ENCODE data around the gene TEF. TPM values are rescaled to one million over a fixed set of nuclear protein-coding genes. Genes with fewer than 3 reads are reported as not detected.

TEF gene
- total and polyA plus RNA-seq, 7 donors, result 12.6 to 30.3 (median 21.3) TPM

DNA sequence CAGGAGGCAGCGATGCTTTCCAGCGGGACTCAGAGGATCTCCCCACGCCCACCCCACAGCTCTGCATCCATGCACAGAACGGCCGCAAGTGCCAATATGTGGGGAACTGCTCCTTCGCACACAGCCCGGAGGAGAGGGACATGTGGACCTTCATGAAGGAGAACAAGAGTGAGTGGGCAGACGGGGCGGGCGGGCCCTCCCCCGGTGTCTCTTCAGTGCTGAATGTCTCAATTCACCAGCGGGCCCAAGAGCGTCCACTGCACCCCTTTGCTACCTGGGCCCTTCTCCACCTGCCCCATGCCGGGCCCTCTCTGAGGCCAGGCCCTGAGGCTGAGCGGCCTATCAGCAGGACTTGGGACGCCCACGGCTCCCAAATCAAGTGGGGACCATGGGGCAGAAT, 25.8 kb upstream of the TEF start:
- H3K9me3 ChIP-seq, result no peaks in the 10 kb centered on the region
- H3K27ac ChIP-seq, result no peak overlapping the region
- TF ChIP-seq, protein P1, sequence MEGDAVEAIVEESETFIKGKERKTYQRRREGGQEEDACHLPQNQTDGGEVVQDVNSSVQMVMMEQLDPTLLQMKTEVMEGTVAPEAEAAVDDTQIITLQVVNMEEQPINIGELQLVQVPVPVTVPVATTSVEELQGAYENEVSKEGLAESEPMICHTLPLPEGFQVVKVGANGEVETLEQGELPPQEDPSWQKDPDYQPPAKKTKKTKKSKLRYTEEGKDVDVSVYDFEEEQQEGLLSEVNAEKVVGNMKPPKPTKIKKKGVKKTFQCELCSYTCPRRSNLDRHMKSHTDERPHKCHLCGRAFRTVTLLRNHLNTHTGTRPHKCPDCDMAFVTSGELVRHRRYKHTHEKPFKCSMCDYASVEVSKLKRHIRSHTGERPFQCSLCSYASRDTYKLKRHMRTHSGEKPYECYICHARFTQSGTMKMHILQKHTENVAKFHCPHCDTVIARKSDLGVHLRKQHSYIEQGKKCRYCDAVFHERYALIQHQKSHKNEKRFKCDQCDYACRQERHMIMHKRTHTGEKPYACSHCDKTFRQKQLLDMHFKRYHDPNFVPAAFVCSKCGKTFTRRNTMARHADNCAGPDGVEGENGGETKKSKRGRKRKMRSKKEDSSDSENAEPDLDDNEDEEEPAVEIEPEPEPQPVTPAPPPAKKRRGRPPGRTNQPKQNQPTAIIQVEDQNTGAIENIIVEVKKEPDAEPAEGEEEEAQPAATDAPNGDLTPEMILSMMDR (IDR thresholded peaks at IDR 0.05), result no peak
- TF ChIP-seq POLR2AphosphoS5 (IDR thresholded peaks at IDR 0.05) (no peak), POLR2A (IDR thresholded peaks at IDR 0.05) (no peak), EP300 (IDR thresholded peaks at IDR 0.05) (no peak)
- intact Hi-C loops (cut with DNase I), result no loop called here
- H3K4me1 ChIP-seq, result no peaks in the 10 kb centered on the region
- no peaks in the 10 kb centered on the region for H3K27me3 ChIP-seq
- H3K36me3 ChIP-seq, result peaks cover 17 to 77% (median 52%) of the 10 kb centered on the region in 4 donors
- H3K4me3 ChIP-seq, result no peak overlapping the region
- 96 to 98% methylated on average over 17 of the region's 17 CpGs for WGBS, 2 donors
- no peak for DNase-seq

DNA sequence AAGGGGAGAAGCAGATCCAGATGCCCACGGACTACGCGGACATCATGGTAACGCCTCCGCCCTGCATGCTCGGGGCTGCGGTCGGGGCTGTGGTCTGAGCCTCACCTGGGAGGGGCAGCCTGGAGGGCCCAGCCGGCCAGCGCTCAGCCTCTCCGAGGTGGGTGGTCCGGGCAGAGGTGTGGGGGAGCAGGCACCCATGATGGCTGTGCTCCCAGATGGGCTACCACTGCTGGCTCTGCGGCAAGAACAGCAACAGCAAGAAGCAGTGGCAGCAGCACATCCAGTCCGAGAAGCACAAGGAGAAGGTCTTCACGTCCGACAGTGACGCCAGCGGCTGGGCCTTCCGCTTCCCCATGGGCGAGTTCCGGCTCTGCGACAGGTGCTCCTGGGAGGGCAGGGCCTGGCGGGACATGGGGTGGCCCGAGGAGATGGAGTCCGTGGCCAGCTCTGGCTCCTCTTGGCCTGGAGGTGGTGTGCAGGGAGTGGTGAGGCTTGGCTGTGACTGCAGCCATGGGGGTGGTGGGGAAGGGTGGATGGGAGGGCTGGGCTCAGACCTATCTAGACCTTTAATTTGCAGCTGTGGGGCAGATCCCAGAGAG, 25.2 kb upstream of the TEF start:
- no peaks in the 10 kb centered on the region for H3K4me1 ChIP-seq
- intact Hi-C loops (cut with DNase I), result no loop called here
- WGBS, 2 donors, result 92 to 95% methylated on average over 25 of the region's 25 CpGs

DNA sequence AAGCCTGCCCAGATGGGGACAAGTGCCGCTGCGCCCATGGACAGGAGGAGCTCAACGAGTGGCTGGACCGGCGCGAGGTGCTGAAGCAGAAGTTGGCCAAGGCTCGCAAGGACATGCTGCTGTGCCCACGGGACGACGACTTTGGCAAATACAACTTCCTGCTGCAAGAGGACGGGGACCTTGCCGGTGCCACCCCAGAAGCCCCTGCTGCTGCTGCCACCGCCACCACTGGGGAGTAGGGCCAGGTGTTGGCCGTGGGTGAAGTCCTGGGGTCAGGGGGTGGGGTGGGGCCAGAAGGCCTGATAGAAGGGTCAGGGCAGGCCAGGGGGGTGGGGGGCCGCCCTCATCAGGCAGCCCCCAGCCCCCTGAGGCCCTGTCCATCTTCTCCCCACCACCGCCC, 24.6 kb upstream of the TEF start:
- H3K36me3 ChIP-seq, result peaks cover 6 to 64% (median 46%) of the 10 kb centered on the region in 4 donors
- no peak overlapping the region for H3K4me3 ChIP-seq
- 93 to 94% methylated on average over 16 of the region's 16 CpGs for WGBS, 2 donors
- no peak overlapping the region for H3K27ac ChIP-seq
- no peak for DNase-seq
- intact Hi-C loops (cut with DNase I), result no loop called here
- H3K27me3 ChIP-seq, result no peaks in the 10 kb centered on the region
- H3K9me3 ChIP-seq, result no peaks in the 10 kb centered on the region
- TF ChIP-seq EP300 (IDR thresholded peaks at IDR 0.05) (no peak), POLR2AphosphoS5 (IDR thresholded peaks at IDR 0.05) (no peak), POLR2A (IDR thresholded peaks at IDR 0.05) (no peak)
- TF ChIP-seq, protein P1 (IDR thresholded peaks at IDR 0.05), result no peak
- H3K4me1 ChIP-seq, result no peaks in the 10 kb centered on the region

More for the DNA sequence above, 25.2 kb upstream of the TEF start:
- no peak for DNase-seq
- H3K27me3 ChIP-seq, result no peaks in the 10 kb centered on the region
- peaks cover 11 to 71% (median 50%) of the 10 kb centered on the region in 4 donors for H3K36me3 ChIP-seq
- TF ChIP-seq POLR2AphosphoS5 (IDR thresholded peaks at IDR 0.05), result no peak
- TF ChIP-seq, protein P1 (IDR thresholded peaks at IDR 0.05), result no peak
- no peak for TF ChIP-seq POLR2A (IDR thresholded peaks at IDR 0.05)
- TF ChIP-seq EP300 (IDR thresholded peaks at IDR 0.05), result no peak
- no peak overlapping the region for H3K4me3 ChIP-seq
- no peak overlapping the region for H3K27ac ChIP-seq
- H3K9me3 ChIP-seq, result no peaks in the 10 kb centered on the region

DNA sequence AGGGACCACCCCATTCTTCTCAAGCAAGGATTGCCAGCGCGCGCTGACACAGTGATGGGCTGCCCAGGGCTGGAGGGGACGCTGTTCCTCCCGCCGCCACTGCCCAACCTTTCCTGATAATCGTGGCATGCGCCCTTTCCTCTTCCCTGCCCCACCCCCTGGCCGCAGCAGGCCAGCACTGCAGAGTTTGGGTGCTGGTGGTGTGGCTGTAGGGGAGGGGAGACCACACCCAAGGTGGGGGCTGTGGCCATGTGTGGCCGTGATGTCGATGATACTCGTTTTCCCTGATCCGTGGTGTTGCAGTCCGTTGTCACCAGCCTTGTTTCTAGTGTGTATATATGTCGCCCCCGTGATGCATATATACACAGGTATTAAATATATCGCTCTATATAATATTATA, 22.8 kb upstream of the TEF start:
- WGBS, 2 donors, result 85 to 91% methylated on average over 17 of the region's 17 CpGs
- intact Hi-C loops (cut with DNase I), result no loop called here
- no peak for DNase-seq
- no peaks in the 10 kb centered on the region for H3K27me3 ChIP-seq
- no peaks in the 10 kb centered on the region for H3K9me3 ChIP-seq
- no peak overlapping the region for H3K4me3 ChIP-seq
- TF ChIP-seq POLR2A (IDR thresholded peaks at IDR 0.05) (no peak), EP300 (IDR thresholded peaks at IDR 0.05) (no peak), POLR2AphosphoS5 (IDR thresholded peaks at IDR 0.05) (no peak)
- TF ChIP-seq, protein P1 (IDR thresholded peaks at IDR 0.05), result no peak
- no peak overlapping the region for H3K27ac ChIP-seq
- no peaks in the 10 kb centered on the region for H3K4me1 ChIP-seq
- peaks cover 6 to 47% (median 35%) of the 10 kb centered on the region in 4 donors for H3K36me3 ChIP-seq

DNA sequence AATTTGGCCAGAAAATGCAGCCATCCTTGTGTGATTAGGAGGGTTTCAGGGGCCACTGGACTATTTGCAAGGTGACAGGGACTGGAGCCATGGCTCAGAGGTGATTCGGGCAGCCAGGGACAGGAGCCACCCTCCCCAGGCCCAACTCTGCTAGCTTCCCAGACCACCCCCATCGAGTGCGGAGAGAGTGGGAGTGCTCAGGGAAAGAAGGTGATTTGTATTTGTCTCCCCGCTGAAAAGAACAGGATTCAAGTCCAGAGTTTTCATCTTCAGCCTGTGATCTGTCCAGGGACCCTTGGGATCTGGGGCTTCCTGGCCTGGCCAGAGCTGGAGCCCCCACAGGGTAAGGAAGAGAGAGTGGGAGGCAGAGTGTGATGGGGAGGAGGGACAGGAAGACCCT, 22.4 kb upstream of the TEF start:
- DNase-seq, result no peak
- H3K27me3 ChIP-seq, result no peaks in the 10 kb centered on the region
- H3K27ac ChIP-seq, result no peak overlapping the region
- H3K4me1 ChIP-seq, result no peaks in the 10 kb centered on the region
- WGBS, 2 donors, result 90 to 94% methylated on average over 4 of the region's 4 CpGs
- H3K9me3 ChIP-seq, result no peaks in the 10 kb centered on the region
- no peak overlapping the region for H3K4me3 ChIP-seq
- H3K36me3 ChIP-seq, result peaks cover 6 to 42% (median 32%) of the 10 kb centered on the region in 4 donors
- intact Hi-C loops (cut with DNase I), result no loop called here
- TF ChIP-seq POLR2A (IDR thresholded peaks at IDR 0.05), result no peak
- TF ChIP-seq POLR2AphosphoS5 (IDR thresholded peaks at IDR 0.05), result no peak

All from sigmoid colon (tissue), 7 donors.